HG03280 (cell line): ENCODE results near the gene GEMIN4.

Experiments used
- ATAC-seq: cut with Tn5 transposase; IDR thresholded peaks from one replicate; pipeline ENCODE4 v1.9.1; 2021; ENCODE audit warnings: mild to moderate bottlenecking, moderate library complexity; ENCODE audit not compliant: unreplicated experiment

Gene GEMIN4

DNA sequence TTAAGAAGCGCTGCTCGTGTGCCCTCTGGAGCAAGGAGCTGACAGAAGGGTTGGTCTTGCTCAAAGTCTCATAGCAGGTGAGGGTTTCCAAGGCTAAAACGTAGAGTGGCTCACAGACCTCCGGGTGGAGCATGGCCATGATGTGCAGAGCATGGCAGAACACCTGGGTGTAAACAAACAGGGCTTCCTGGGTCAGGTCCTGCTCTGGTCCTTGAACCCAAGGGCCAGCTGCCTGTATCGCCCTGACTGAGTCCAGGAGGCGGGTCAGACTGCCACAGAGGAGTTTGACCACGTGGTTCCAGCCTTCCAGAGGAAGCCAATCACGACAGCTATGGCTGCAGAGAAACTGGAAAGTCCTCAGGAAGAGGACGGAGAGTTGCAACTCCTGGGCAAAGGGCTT, 7.1 kb downstream of the GEMIN4 start:
- no peak for ATAC-seq

DNA sequence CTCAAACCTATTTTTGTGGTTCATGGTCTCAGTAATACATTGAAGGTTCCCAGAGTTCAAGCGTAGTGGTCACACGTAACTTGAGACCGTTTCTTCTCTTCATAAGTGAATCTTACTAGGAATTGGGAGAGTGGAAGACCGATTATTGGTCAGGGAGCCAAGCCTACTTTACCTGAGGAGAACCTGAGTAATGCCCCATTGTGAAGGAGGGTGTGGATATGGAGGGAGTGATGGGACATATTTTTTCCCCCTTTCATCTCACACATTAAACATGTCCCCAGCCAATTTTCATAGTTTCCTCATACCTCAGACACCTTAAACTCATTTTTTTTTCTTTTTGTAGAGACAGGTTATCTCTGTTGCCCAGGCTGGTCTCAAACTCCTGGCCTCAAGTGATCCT, 8.9 kb downstream of the GEMIN4 start:
- ATAC-seq = no peak

- ATAC-seq = no peak
Measured at GRCh38 chr17:742147-742793, 9.8 kb downstream of the GEMIN4 start.

GRCh38 chr17:740240-741017, 11.6 kb downstream of the GEMIN4 start:
- peak; percentile 76 for ATAC-seq

DNA sequence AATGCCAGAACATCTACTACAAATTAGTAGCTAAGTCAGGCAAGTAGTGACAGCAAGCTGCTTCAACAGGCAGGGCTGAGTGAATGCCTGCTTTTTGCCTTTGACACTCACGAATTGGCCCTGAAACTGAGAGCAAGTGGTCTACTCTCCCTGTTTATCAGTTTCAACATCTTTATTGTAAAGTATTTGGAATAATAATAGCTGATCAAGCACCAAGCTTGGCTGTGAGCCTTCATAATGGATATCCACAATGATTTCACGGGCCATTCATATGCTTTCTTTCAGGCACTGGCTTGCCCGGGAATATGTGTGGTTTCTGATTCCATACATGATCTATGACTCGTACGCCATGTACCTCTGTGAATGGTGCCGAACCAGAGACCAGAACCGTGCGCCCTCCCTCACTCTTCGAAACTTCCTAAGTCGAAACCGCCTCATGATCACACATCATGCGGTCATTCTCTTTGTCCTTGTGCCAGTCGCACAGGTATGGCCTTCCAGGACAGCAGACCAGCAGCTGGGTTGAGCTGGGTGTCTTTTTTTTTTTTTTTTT, 14.4 kb downstream of the GEMIN4 start:
- no peak for ATAC-seq

DNA sequence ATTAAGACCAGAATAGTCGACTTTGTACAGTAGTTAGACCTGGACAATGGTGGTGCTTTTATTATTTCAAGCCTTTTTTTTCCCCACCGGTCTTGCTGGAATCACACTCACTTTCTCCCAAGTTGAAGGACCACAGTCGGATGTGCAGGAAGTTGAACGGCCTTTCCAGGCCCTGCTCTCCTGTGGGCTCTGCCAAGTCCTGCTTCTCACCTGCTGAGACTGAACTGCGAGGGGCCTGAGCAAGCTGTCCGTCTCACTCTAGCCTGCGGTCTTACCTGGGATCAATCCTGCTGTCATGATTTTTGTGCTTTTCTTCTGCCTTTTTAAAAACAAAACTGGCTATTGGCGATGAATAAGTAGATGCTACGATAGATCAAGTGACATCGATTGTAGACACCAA, 18.3 kb downstream of the GEMIN4 start:
- ATAC-seq = no peak

DNA sequence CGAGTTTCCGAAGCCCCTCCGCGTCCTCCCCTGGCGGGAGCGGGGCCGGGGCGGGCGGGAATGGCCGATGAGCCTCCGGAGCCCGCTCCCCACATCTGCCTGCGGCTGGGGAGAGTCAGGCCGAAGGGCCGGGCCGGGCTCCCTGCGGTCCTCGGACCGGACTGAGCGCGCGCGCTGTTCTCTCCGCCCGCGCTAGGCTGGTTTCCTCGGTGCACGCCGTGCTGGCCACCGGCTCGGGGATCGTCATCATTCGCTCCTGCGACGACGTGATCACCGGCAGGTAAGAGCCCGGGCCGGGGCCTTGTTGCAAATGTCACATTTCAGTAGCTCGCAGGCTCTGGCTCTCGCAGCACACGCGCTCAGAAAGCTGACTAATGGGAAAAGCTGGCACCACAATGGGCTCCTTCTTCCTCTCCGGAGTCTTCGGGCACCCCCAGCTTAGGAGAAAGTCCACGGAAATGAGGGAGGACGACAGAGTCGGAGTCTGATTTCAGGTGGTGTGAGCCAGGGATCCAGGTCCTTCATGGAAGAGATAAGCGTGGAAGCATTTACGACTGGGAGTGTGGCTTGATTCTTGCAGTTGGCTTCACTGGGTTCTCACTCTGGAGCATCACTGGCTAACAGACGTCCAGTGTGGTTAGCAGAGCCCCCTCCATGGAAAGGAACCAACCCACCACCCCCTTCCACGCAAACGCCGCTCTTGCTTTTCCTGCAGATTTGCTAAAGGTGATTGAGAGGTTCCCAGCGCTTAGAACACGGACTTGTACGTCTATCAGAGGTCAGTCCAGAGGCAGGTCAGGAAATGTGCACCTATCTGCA, 19.0 kb downstream of the GEMIN4 start:
- peak; percentile 44 for ATAC-seq

- peak; percentile 53 for ATAC-seq
Measured at GRCh38 chr17:732067-732901, 19.8 kb downstream of the GEMIN4 start, which contains the start of gene TLCD3A. TLCD3A (plus strand) TSS chr17:732596; CDS start chr17:732648, 52 bp downstream.

DNA sequence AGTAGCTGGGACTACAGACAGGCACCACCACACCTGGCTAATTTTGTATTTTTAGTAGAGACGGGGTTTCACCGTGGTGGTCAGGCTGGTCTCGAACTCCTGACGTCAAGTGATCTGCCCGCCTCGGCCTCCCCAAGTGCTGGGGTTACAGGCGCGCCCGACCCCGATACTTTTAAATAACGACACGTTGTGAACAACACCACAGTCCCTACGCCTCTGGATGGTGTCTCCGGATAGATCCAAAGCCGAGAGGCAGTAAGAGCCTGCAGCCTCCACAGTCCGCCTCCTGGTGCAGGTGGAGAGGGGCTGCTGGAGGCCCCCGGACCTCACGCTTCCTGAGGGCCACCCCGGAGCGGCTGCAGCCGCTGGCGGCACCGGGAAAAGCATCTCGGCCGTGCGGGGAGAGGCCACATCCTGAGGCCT, 20.4 kb downstream of the GEMIN4 start:
- ATAC-seq = peak; percentile 14

DNA sequence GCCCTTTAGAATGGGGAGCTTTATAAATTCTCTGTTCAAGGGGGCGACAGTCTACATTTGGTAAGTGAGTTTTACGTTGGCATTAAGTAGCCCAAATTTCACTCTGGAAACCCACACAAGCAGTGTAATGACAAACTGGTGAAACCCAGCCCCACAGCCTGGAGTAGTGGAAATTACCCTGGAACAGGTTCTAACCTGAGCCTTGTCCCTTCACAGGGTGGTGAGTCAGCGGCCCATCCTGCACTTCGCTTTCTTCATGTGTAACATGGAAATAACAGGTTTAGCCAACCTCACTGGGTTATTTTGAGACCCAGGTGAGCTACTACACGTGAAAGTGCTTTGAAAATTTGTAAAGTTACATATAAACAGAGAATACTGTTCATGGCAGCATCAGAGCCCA, 23.2 kb downstream of the GEMIN4 start:
- no peak for ATAC-seq

- ATAC-seq = no peak
Measured at GRCh38 chr17:726271-726919, 25.7 kb downstream of the GEMIN4 start.

GRCh38 chr17:725746-726145, 26.3 kb downstream of the GEMIN4 start:
- no peak for ATAC-seq

DNA sequence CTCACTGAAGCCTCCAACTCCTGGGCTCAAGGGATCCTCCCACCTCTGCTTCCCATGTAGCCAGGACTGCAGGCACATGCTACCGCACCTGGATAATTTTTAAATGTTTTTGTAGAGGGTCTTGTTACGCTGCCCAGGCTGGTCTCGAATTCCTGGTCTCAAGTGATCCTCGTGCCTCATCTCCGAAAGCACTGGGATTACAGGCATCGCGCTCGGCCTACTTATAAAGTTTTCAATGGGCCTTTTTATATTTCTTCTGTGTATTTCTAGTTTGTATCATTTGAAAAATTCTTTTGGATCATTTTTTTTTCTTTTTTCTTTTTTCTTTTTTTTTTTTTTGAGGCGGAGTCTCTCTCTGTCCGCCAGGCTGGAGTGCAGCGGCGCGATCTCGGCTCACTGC, 27.0 kb downstream of the GEMIN4 start:
- ATAC-seq = no peak

DNA sequence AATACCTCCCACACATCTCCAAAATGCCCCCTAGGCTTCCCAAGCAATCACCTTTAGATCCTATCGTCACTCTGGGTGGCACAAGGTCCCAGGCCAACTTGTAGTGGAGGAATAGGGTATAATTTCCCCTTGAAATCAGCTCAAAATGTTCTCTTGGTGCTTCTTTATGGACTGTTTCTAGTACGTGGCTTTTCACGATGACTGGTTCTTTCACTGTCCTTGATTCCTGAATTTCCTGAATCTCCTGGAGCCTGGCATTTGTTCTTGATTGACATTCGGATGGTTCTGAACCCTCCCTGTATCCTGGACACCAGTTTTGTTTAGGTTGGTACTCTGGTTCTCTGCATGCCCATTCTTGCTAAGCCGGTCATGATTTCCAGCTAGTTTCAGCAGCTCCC, 30.5 kb downstream of the GEMIN4 start:
- no peak for ATAC-seq

- no peak for ATAC-seq
Measured at GRCh38 chr17:720706-721539, 31.1 kb downstream of the GEMIN4 start.

GRCh38 chr17:718075-718474, 34.0 kb downstream of the GEMIN4 start:
- no peak for ATAC-seq

- ATAC-seq = no peak
Measured at GRCh38 chr17:708132-708531, 43.9 kb downstream of the GEMIN4 start.

GRCh38 chr17:705863-706262, 46.2 kb downstream of the GEMIN4 start:
- ATAC-seq = no peak

DNA sequence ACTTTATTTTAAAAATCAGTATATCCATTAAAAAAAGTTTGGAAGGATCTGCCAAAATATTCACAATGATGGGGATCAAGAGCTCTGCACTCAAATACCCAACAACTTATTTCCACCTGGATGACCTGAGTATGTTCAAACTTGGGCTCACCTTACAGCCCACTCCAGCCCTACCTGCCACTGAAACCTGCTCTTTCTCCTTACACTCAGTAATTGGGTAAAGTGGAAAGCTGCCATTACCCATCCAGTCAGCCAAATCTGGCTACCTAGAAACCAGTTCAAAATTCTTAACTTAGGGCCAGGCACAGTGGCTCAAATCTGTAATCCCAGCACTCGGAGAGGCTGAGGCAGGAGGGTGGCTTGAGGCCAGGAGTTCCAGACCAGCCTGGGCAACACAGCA, 47.1 kb downstream of the GEMIN4 start:
- ATAC-seq = no peak
